Activated T-cell treated with anti-CD3 and anti-CD28 coated beads for 24 hours (primary cell): Measurements from ENCODE around the gene KRT75.

Experiments used
- DNase-seq: peaks from one replicate; pipeline ENCODE4 v3.0.0-alpha.2; 2020; ENCODE audit warnings: low read depth

KRT75 gene

DNA sequence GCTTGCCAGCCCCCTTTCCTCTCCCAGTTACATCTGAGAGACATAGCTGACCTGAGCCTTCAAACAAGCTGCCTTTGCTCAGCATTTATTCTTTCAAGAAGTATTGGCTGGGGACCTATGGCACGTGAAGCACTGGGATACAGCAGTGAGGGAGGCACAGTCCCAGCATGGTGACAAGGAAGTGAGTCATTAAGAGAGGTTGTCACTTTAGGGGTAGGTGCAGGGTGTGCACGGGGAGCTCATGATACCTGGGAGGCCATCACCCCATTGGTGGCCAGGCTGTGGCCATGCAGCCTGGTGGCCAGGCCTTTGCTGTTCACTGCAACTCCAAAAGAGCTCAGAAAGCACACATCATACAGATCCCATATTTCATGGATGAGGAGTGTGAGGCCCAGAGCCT is 5.7 kb upstream of the KRT75 start:
- no peak for DNase-seq

DNA sequence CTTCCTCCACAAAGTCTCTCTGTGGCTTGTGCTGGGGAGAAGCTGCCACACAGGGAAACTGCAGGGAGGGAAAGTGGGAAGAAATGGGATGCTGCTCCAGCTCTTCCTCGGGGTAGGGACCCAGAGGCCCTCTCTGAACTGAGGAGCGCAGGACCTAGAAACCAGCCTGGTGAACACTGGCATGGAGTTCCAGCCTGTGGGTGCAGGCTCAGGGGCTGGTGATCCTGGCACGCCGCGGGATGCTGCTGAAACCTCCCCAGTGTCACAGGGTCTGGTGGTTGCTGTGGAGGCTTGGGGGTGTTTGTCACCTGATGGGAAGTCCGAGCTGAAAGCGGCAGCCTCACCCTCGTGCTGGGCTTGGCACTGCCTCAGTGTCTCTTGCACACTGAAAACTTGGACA is 5.2 kb upstream of the KRT75 start:
- DNase-seq, result no peak

DNA sequence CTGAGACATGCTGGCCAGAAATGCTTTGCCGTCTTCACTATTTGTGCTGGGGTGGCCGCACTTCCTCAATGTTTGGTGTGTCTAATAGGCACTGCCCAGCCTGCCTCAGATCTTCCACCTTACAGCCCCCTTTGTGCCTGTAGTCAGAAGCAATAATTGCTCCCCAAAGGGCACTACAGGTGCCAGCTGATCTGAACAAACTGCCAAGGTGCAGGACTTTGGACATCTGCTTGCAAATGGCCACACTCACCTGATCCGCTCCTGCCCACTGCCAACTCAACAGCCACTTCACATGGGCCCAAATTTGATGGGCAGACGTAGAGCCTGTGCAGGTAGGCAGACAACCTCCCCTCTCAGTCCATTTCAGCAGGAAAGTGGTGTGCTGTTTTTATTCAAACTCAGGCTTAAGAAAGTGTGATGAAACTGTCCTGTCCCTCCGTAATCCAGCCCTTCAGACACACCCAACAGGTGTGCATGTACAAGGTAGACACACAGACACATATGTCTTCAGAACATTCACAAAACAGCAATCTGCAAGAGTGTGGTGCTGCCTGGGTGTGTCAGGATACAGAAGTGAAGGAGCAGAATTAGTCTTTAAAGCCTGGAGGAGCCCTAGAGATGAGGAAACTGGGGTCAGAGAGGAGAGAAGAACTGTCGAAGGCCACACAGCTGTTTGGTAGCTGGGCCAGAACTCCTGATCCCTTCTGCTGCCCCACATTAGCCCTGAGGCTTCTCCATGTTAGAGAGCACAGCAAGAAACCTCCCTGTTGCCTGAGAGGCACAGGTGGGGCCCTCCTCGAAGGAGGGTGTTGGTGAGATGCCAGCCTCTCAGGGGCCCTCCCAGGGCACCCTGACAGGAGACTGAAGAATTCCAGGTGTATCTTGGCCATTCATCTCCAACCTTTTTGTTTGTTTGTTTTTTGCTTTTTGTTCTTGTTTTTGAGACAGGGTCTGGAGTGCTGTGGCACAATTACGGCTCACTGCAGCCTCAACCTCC is 4.4 kb upstream of the KRT75 start:
- DNase-seq, result no peak

DNA sequence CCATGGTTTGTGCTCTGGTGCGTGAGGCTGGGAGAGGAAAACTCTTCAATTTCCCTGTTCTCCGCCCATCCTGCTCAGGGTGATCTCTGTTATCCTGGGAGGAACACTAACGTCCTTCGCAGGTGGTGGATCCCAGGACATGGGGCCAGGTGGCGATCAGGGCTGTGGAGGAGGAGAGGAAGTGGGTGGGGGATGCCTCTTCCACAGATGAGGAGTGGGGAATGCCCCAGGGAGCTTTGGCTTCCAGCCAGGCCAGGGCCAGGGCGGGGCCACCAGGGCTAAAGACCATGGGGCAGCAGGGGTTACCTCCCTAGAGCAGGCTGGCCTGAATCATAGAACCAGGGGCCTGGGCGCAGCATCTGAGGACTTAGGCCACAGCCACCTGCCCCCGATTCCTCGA is 3.3 kb upstream of the KRT75 start:
- DNase-seq, result no peak

DNA sequence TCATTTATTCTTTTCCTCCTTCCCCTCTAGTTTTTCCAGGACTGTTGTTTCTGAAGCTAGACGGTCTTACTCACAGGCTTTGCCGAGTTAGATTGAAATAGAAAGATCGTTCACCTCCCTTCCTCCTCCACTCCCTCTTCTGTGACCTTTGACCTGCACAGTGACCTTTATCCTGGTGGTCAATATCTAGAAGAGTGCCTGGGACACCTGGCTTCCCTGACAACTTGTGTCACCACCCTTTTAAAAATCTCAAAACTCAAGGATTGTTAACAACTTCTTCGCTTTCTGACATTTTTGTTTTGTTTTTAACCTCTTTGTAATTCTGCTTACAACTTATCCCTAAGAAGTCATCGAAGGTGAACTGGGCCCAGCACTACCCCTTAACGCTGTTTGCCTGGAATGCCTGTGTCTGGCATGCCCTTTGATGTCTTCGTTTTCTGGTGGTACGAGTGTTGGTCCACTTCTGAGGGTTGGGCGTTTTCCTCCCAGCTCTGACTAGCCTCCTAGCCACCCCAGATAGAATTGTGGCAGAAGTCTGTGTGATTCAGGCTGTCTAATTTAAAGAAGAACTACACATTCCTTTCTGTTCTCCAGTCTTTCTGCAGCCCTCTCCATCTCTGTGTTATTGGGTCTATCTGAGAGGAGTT is 2.8 kb upstream of the KRT75 start:
- DNase-seq, result no peak

DNA sequence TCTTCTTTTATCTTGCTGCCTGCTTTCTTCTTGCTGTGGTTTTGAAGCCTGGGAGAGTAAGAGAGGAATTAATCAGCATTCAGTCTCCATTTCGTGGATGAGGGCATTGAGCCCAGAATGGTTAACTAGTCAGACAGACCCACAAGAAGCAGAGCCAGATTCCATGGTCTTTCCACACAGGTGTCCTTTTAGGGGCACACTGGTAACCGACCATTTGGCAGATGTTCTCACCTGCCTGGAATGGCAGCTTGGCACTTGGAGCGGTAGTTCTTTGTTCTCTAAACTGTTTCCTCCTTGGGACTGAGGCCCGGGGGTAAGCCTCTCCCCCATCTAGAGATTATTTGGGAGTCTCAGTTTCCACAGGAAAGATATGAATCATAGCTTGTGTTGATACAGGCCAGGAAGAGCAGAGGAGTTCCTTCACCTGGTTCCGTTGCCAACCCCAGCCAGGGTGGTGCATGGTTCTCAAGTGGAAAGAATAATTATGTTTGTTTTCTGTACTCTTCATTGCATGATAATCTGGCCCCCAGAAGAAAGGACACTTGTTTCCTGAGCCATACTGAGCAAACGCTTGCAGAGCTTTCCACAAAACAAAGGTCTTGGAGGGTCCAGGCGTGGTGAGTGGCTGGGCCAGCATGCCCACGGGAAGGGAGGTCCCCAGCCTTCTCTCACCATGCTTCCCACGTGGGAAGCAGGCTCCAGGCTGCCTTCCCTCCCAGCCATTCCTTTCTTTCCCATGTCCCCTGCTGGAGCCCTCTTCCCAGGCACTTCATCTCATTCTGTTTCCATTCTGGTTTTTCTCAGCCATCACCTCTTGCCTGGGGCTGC is 2.0 kb upstream of the KRT75 start:
- no peak for DNase-seq

DNA sequence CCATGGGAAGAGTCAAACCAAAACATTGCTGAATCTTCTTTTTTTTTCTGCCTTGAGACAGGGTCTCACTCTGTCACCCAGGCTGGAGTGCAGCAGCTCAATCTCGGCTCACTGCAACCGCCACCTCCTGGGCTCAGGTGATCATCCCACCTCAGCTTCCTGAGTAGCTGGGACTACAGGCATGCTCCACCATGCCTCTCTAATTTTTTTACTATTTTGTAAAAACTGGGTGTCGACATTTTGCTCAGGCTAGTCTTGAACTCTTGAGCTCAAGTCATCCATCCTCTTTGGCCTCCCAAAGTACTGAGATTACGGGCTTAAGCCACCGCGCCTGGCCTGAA is 1.5 kb upstream of the KRT75 start:
- no peak for DNase-seq

DNA sequence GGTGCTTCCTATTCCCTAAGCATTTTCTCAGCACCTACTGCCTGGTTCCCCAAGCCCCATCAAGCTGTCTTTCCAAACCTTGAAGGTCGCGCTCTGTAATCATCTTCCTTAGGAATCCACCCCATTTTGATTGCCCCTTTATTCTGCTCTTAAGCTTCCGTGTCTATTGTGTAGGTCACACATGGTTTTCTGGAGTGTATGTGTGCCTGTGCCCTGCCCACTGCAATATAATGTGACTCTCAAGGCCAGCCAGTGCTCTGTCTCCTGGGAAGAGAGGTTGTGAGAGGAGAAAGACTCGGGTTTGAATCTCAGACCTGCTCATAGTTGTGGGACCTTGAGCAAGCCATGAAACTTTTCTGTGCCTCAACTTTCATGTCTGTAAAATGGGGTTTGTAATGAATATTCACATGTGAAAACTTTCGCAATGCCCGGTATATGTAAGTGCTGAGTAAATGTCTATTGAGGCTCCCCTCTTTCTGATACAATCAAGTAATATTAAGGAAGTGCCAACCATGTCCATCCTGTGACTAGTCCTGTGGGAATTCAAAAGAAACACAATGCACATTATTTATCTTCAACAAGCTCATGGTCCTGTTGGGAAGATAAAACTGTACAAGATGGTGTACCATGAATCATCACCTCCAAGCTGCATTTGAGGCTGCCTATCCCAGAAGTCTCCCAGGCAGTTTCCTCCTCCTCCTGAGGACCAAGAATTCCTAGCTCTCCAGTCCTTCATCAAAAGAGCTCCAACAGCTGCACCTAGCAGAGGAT is 774 bp upstream of the KRT75 start:
- DNase-seq, result no peak

DNA sequence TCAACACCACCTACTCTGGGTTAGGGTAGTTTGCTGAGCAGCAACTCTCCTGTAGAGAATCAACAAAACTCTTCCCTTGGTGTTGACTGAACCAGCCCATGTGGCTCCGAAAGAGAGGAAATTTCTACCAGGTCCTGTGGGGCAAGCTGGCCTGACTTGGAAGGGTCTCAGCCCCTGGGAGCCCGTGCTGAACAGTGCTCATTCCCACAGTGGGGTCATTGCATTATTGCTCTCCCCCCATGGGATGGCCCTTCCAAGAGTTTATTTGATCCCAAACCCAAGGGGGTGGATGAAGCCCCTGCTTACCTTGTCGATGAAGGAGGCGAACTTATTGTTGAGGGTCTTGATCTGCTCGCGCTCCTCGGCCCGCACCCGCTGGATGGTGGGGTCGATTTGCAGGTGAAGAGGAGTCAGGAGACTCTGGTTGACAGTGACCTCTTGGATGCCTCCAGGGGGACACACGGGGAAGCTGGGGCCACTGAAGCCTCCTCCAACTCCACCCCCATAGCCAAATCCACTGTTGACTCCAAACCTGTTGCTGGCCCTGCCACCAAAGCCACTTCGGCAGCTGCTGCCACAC is 580 bp downstream of the KRT75 start:
- DNase-seq, result no peak

DNA sequence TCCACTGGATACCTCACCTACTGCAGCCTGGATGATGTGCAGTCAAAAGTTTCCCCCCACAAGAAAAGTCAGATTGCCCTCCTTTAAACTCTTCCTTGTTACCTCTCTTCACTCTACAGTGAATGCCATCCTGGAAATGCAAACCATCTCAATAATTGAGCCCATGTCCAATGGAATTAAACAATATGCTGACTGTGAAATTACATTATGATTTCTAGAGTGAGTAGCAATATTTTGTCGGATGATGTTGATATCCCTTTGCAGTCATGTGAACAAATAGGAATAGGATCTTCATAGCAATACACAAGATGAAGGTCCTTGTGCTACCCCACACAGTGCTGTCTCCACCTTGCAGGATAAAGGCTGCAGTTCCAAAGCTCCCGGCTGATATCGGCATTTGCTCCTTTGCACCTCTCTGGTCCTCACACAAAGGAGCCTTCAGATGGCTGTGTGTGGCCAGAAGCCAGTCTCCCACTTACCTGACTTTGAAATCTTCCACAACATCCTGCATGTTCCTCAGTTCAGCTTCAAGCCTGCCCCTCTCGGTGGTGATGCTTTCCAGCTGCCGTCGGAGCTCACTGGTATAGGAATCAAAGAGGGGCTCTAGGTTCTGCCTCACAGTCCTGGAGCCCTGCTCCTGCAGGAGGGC is 1.5 kb downstream of the KRT75 start:
- no peak for DNase-seq

DNA sequence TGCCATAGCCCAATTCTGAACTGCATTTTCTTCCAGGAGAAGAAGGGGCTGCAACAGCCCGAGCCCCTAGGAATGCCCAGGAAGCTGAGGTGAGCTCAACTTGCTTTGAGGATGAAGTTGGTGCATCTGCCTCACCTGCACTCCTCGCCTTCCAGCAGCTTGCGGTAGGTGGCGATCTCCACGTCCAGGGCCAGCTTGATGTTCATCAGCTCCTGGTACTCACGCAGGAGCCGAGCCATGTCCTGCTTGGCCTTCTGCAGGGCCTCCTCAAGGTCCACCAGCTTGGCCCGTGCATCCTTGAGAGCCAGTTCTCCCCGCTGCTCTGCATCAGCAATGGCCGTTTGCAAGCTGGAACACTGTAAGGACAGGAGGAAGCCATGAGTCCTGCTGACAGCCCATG is 6.0 kb downstream of the KRT75 start:
- DNase-seq, result no peak

DNA sequence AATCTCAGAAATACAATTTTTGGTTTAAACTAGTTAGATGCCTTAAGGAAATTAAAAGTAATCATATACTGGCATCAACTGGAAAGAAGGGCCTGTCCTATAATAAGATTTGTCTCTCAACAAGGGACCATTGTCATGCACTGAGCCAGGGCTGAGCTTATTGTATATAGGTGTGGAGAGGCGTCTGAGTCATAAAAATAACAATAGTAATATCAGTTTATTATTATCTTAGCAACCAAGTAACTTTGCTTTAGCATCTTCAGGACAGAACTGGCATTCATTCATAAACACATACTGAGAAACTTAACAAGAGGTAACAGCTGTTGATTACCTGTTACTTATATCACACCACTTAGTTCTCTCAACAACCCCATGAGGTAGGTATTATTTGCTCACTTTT is 7.1 kb downstream of the KRT75 start:
- no peak for DNase-seq

DNA sequence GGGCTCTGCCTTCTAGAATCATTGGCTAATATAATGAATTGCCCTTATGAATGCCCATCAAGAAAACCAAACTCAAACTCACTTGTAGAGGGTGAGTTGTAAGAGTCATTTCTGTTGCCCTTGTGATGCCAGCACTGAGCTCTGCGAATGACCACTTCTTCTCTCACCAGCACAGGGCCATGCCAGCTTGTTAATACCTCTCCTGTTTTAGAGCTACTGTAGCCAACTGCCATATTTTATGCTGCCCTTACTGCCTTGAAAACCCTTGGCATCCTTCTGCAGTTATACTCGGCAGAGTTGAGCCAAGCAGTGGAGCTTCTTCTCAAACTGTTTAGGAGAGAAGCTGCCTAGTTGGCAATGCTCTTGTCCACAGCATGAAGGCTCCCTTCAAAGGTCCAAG is 8.1 kb downstream of the KRT75 start:
- no peak for DNase-seq

DNA sequence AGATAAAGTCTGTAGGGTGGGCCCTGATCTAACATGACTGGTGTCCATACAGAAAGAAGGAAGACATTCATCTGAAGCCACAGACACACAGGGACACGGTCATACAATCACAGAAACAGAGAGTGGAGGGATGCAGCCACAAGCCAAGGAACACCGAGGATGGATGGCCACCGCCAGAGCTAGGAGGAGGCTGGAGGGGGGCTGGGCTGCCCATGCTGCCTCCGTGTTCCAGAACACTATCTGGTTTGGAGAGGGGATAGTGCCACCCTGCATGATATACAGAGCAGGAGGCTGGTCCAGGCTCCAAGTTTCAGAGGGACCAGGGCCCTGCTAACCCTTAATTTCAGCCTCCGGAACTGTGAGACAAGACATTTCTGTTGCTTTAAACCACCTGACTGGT is 8.7 kb downstream of the KRT75 start:
- DNase-seq, result no peak

DNA sequence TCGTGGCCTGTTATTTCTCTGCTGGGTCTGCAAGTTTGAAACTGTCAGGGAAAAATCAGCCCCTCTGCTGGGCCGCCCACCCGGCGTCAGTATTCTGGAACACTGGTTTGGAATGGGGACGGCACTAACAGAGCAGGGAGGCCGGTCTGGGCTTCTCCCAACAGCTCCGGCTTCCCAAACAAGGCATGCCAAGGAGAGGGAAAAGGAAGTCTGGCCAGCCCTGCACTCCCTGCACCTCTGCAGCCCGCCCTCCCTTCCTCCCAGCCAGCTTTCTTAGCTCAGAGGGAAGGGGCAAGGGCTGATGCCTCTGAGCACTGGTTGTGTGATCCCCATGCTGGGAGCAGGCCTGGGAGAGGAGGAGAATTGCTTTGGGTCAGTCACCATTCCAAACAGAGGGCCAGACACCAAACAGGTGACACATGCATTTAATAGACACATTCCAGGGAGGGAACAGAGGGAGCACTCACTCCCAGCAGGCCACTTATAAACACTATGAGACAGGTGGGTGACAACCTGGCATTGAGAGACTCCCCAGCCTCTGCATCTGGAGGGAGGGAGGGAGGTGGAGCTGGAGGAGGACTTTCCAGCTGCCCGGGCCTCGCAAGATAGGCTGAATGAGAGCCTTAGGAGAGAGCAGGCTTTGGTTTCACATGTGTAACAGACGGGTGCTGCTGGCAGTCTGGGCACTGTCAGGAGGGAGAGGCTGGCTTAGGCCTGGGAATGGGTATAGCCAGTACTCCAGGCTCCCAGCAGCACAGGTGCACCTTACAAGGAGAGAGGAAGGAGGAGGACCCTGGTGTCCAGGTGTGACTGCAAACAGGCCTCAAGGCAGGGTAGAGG is 10.3 kb downstream of the KRT75 start:
- no peak for DNase-seq

DNA sequence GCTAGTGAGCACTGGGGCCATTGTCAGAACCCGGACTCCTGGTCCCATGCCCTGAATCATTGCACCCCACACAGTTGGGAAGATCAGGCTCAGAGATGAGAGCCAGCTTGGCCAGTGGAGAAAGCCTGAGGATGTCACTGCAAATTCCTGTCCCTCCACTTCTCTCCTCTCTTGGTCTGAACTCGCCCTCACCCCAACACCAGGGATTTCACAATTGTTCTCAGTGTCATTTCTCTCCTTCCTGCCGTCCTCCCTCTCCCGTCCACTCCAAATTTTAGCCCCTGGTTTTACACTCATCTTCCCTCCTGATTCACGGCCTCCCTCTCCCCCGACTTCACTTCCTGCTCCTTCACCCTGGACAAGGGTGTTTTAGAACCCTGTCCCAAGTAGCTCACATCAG is 11.1 kb downstream of the KRT75 start:
- no peak for DNase-seq

DNA sequence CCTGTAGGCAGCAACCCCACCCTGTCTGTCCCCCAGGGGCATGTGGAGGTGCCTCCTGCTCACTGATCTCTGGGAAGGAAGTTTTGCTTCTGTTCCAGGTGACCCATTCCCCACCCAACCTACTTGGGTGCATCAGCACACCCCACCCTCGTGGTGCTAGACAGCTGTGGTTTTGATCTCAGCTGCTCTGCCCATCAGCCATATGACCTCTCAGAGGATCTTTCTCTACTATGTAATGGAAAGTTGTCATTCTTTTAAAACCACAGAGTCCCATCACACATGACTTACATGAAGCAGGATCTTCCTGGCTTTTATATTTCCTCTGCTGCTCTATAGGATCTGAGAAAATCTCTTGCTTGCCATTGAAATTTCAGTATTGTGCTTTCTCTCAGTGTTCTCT is 14.5 kb downstream of the KRT75 start:
- DNase-seq, result no peak

DNA sequence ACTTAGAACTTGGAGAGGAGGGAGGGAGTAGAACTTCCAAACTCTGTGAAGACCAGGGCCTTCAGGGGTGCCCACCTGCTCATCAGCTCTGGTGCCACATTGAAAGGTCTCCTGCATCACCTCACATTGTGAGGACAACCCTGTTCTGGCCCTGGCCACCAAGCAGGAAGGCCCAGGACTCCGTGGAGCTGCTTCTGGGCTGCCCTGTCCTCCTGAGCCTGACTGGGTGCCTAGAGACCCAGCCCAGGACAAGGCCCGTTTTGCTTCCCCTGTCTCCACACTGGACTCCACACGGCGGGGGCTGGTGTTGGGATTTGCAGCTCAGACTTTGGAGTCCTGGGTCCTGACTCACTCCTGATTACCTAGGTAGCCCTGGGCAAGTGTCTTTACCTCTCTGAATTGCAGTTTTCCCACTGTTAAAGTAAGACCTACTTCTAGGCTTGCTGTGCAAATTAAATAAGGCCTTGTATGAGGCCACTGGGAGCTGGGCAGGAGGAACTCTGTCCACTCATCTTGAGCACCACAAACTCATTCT is 15.5 kb downstream of the KRT75 start:
- no peak for DNase-seq

DNA sequence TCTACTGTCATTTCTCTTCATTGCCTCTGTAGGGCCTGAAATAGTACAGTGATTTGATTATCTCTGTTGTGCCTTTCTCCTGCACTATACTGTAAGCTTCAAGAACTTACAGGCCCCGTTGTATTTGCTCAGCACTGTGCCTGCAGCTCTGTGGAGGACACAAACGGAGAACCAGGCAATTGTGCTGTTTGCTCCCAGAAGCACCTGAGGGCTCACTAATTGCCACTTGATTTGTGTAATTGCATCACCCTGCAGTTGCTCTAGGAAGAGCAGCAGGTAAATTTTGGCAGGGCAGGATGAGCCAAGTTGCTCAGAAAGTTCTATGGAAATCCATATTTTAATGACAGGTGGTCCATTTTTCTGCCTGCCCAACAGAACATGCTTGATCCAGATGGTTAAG is 16.4 kb downstream of the KRT75 start:
- DNase-seq, result no peak

DNA sequence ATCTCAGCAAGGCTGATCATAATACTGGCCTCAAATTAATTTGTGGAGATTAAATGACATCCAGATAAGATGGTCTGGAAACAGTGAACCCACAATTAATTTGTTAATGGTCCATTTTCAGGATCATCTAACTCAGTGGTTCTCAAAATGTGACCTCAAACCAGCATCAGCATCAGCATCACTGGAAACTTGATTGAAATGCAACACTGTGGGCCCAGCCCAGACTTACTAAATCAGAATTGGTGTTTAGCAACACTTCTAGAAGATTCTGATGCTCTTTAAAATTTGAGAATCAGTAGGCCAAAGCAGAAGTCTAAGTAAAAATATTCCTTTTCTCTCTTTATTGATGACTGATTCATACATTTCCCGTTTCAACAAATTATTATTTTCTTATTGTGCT is 17.4 kb downstream of the KRT75 start:
- no peak for DNase-seq
